ENCODE measurements around the gene CLN3.

DNA sequence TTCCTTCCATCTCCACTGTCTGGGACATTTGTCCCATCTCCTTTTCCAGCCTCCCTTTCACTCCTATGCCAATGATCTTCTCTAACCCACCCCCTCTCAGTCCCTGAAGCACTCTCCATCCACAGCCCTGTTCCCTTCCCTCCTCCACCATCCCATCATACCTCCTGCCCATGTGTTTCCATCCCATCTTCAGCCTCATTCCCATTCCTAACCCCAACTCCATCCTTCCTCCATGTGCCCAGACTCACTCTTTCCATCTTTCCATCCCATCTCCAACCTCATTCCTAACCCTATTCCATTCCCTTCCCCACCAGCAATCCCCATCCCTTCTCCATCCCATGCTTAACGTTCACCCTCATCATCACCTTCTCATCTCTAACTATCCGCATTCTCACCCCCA is 10.4 kb upstream of the CLN3 start:
- TF ChIP-seq, protein P1, sequence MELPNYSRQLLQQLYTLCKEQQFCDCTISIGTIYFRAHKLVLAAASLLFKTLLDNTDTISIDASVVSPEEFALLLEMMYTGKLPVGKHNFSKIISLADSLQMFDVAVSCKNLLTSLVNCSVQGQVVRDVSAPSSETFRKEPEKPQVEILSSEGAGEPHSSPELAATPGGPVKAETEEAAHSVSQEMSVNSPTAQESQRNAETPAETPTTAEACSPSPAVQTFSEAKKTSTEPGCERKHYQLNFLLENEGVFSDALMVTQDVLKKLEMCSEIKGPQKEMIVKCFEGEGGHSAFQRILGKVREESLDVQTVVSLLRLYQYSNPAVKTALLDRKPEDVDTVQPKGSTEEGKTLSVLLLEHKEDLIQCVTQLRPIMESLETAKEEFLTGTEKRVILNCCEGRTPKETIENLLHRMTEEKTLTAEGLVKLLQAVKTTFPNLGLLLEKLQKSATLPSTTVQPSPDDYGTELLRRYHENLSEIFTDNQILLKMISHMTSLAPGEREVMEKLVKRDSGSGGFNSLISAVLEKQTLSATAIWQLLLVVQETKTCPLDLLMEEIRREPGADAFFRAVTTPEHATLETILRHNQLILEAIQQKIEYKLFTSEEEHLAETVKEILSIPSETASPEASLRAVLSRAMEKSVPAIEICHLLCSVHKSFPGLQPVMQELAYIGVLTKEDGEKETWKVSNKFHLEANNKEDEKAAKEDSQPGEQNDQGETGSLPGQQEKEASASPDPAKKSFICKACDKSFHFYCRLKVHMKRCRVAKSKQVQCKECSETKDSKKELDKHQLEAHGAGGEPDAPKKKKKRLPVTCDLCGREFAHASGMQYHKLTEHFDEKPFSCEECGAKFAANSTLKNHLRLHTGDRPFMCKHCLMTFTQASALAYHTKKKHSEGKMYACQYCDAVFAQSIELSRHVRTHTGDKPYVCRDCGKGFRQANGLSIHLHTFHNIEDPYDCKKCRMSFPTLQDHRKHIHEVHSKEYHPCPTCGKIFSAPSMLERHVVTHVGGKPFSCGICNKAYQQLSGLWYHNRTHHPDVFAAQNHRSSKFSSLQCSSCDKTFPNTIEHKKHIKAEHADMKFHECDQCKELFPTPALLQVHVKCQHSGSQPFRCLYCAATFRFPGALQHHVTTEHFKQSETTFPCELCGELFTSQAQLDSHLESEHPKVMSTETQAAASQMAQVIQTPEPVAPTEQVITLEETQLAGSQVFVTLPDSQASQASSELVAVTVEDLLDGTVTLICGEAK (IDR thresholded peaks at IDR 0.05), result no peak
- TF ChIP-seq, protein P1 (CRISPR knock-in tag; IDR thresholded peaks at IDR 0.05), result no peak
- TF ChIP-seq PCBP1 (IDR thresholded peaks at IDR 0.05; ENCODE audit: low read depth, low read length, poor library complexity, severe bottlenecking), result no peak
- TF ChIP-seq, protein P2, sequence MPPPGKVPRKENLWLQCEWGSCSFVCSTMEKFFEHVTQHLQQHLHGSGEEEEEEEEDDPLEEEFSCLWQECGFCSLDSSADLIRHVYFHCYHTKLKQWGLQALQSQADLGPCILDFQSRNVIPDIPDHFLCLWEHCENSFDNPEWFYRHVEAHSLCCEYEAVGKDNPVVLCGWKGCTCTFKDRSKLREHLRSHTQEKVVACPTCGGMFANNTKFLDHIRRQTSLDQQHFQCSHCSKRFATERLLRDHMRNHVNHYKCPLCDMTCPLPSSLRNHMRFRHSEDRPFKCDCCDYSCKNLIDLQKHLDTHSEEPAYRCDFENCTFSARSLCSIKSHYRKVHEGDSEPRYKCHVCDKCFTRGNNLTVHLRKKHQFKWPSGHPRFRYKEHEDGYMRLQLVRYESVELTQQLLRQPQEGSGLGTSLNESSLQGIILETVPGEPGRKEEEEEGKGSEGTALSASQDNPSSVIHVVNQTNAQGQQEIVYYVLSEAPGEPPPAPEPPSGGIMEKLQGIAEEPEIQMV (tag; conservative IDR thresholded peaks at IDR 0.05; ENCODE audit: low read depth), result no peak
- no peak for TF ChIP-seq BMI1 (IDR thresholded peaks at IDR 0.05; ENCODE audit: low read length)
